GM21528 (cell line): ENCODE results near the gene ARHGEF10L.

Experiments used
- ATAC-seq: cut with Tn5 transposase; IDR thresholded peaks from one replicate; pipeline ENCODE4 v1.9.1; 2021; ENCODE audit warnings: mild to moderate bottlenecking, moderate library complexity; ENCODE audit not compliant: unreplicated experiment, low FRiP score

ARHGEF10L gene

GRCh38 chr1:17690906-17691634 lies 151.6 kb downstream of the ARHGEF10L start:
- no peak for ATAC-seq

GRCh38 chr1:17692645-17693044 lies 153.1 kb downstream of the ARHGEF10L start:
- ATAC-seq: no peak

GRCh38 chr1:17696417-17697301 lies 157.2 kb downstream of the ARHGEF10L start:
- no peak for ATAC-seq

GRCh38 chr1:17697458-17697857 lies 158.0 kb downstream of the ARHGEF10L start:
- ATAC-seq: no peak

- ATAC-seq: no peak
These were observed 160.1 kb downstream of the ARHGEF10L start for GRCh38 chr1:17699581-17699980.

GRCh38 chr1:17700945-17701810 lies 161.7 kb downstream of the ARHGEF10L start:
- no peak for ATAC-seq

GRCh38 chr1:17704176-17704575 lies 164.7 kb downstream of the ARHGEF10L start:
- ATAC-seq: no peak

GRCh38 chr1:17706445-17706844 lies 166.9 kb downstream of the ARHGEF10L start:
- no peak for ATAC-seq

- ATAC-seq: no peak
These were observed 170.5 kb downstream of the ARHGEF10L start for GRCh38 chr1:17709981-17710380.

- no peak for ATAC-seq
These were observed 171.5 kb downstream of the ARHGEF10L start for GRCh38 chr1:17710889-17711576.

GRCh38 chr1:17711577-17711910 lies 172.0 kb downstream of the ARHGEF10L start:
- no peak for ATAC-seq

GRCh38 chr1:17711941-17712340 lies 172.4 kb downstream of the ARHGEF10L start:
- ATAC-seq: no peak

- ATAC-seq: no peak
These were observed 174.5 kb downstream of the ARHGEF10L start for GRCh38 chr1:17713993-17714392.

- ATAC-seq: no peak
These were observed 178.4 kb downstream of the ARHGEF10L start for GRCh38 chr1:17717594-17718535.

- no peak for ATAC-seq
These were observed 180.4 kb downstream of the ARHGEF10L start for GRCh38 chr1:17719874-17720273.

GRCh38 chr1:17721444-17721843 lies 181.9 kb downstream of the ARHGEF10L start:
- ATAC-seq: no peak

- ATAC-seq: no peak
These were observed 184.2 kb downstream of the ARHGEF10L start for GRCh38 chr1:17723684-17724083.

- ATAC-seq: no peak
These were observed 184.7 kb downstream of the ARHGEF10L start for GRCh38 chr1:17724150-17724549.

- no peak for ATAC-seq
These were observed 185.7 kb downstream of the ARHGEF10L start for GRCh38 chr1:17725084-17725719.
